ENCODE results near the gene PAXX. TPM values are rescaled to one million over a fixed set of nuclear protein-coding genes. Genes with fewer than 3 reads are reported as not detected.

PAXX gene
- total RNA-seq, 1 donor from 2014 or later = 8.3 TPM

GRCh38 chr9:136977223-136977622 is 15.0 kb upstream of the PAXX start, which contains the start of gene PTGDS:
TSS of gene PTGDS (plus strand) at chr9:136977504. CDS start at chr9:136977579, 75 bp downstream.
- H3K4me3 Mint-ChIP-seq (ENCODE audit: unreplicated experiment) = no peak within 1 kb of the TSS
- H3K27me3 Mint-ChIP-seq (ENCODE audit: unreplicated experiment) = peaks cover 8% of the 10 kb centered on the region
- no peak within 1 kb of the TSS for H3K27ac Mint-ChIP-seq (ENCODE audit: unreplicated experiment)
- H3K4me1 Mint-ChIP-seq (ENCODE audit: unreplicated experiment) = no peaks in the 10 kb centered on the region
- no peaks in the 10 kb centered on the region for H3K9me3 Mint-ChIP-seq (ENCODE audit: unreplicated experiment)
- TF ChIP-seq CTCF (IDR thresholded peaks at IDR 0.05; ENCODE audit: unreplicated experiment) = no peak
- no peak for DNase-seq (ENCODE audit: low spot score)
- peaks cover 4% of the 10 kb centered on the region for H3K36me3 Mint-ChIP-seq (ENCODE audit: low read depth, unreplicated experiment)

GRCh38 chr9:136977649-136978072 is 14.6 kb upstream of the PAXX start:
- Mint-ChIP-seq H3K36me3 (ENCODE audit: low read depth, unreplicated experiment) (peaks cover 4% of the 10 kb centered on the region), H3K9me3 (ENCODE audit: unreplicated experiment) (no peaks in the 10 kb centered on the region), H3K27ac (ENCODE audit: unreplicated experiment) (no peak overlapping the region), H3K4me1 (ENCODE audit: unreplicated experiment) (no peaks in the 10 kb centered on the region), H3K27me3 (ENCODE audit: unreplicated experiment) (peaks cover 8% of the 10 kb centered on the region), H3K4me3 (ENCODE audit: unreplicated experiment) (no peak overlapping the region)
- no peak for TF ChIP-seq CTCF (IDR thresholded peaks at IDR 0.05; ENCODE audit: unreplicated experiment)
- no peak for DNase-seq (ENCODE audit: low spot score)

- no peak for TF ChIP-seq CTCF (IDR thresholded peaks at IDR 0.05; ENCODE audit: unreplicated experiment)
- DNase-seq (ENCODE audit: low spot score) = peak; percentile 58
- H3K36me3 Mint-ChIP-seq (ENCODE audit: low read depth, unreplicated experiment) = peaks cover 4% of the 10 kb centered on the region
- no peaks in the 10 kb centered on the region for H3K9me3 Mint-ChIP-seq (ENCODE audit: unreplicated experiment)
- H3K27ac Mint-ChIP-seq (ENCODE audit: unreplicated experiment) = no peak overlapping the region
- H3K27me3 Mint-ChIP-seq (ENCODE audit: unreplicated experiment) = peaks cover 8% of the 10 kb centered on the region
- no peak overlapping the region for H3K4me3 Mint-ChIP-seq (ENCODE audit: unreplicated experiment)
- no peaks in the 10 kb centered on the region for H3K4me1 Mint-ChIP-seq (ENCODE audit: unreplicated experiment)
Measured at GRCh38 chr9:136978073-136978864, 14.0 kb upstream of the PAXX start.

- H3K4me1 Mint-ChIP-seq (ENCODE audit: unreplicated experiment) = peaks cover 2% of the 10 kb centered on the region
Measured at GRCh38 chr9:136978865-136979544, 13.2 kb upstream of the PAXX start.

More at GRCh38 chr9:136978865-136979544, 13.2 kb upstream of the PAXX start:
- Mint-ChIP-seq H3K27ac (ENCODE audit: unreplicated experiment) (no peak overlapping the region), H3K9me3 (ENCODE audit: unreplicated experiment) (no peaks in the 10 kb centered on the region), H3K36me3 (ENCODE audit: low read depth, unreplicated experiment) (peaks cover 8% of the 10 kb centered on the region), H3K27me3 (ENCODE audit: unreplicated experiment) (peaks cover 10% of the 10 kb centered on the region), H3K4me3 (ENCODE audit: unreplicated experiment) (no peak overlapping the region)
- DNase-seq (ENCODE audit: low spot score) = no peak
- TF ChIP-seq CTCF (IDR thresholded peaks at IDR 0.05; ENCODE audit: unreplicated experiment) = no peak

All from endothelial cell (in vitro differentiated cells).